Measurements from ENCODE around the gene HSF4. TPM values are rescaled to one million over a fixed set of nuclear protein-coding genes. Genes with fewer than 3 reads are reported as not detected.

Gene HSF4
- total RNA-seq, 4 donors from 2014 or later: 17.3 to 44.3 (median 35.1) TPM

- TF ChIP-seq, protein P1, sequence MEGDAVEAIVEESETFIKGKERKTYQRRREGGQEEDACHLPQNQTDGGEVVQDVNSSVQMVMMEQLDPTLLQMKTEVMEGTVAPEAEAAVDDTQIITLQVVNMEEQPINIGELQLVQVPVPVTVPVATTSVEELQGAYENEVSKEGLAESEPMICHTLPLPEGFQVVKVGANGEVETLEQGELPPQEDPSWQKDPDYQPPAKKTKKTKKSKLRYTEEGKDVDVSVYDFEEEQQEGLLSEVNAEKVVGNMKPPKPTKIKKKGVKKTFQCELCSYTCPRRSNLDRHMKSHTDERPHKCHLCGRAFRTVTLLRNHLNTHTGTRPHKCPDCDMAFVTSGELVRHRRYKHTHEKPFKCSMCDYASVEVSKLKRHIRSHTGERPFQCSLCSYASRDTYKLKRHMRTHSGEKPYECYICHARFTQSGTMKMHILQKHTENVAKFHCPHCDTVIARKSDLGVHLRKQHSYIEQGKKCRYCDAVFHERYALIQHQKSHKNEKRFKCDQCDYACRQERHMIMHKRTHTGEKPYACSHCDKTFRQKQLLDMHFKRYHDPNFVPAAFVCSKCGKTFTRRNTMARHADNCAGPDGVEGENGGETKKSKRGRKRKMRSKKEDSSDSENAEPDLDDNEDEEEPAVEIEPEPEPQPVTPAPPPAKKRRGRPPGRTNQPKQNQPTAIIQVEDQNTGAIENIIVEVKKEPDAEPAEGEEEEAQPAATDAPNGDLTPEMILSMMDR (IDR thresholded peaks at IDR 0.05; ENCODE audit: low read depth): no peak
These were observed 13.5 kb downstream of the HSF4 start for GRCh38 chr16:67177743-67178699.

- TF ChIP-seq, protein P1 (IDR thresholded peaks at IDR 0.05; ENCODE audit: low read depth): no peak
These were observed 15.0 kb downstream of the HSF4 start for GRCh38 chr16:67179421-67180080.

GRCh38 chr16:67180166-67180565 lies 15.6 kb downstream of the HSF4 start:
- TF ChIP-seq, protein P1 (IDR thresholded peaks at IDR 0.05; ENCODE audit: low read depth): no peak

DNA sequence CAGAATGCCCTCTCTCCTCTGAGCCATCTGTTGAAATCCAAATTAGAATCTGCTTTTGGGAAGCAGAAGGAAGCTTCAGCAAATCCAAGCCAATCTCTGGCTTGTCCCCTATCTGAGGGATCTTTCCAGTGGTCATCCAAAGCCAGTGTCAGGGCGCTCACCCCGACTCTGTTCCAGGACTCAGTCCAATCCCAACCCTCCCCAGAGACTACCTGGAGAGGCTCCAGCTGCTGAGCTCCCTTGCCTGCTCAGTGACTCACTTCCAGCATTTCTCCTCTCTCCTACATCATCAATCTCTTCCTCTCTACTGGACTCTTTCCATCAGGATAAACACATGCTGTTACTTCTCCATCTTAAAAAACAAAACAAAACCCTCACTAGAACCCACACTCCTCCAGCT lies 16.8 kb downstream of the HSF4 start:
- TF ChIP-seq, protein P1 (IDR thresholded peaks at IDR 0.05; ENCODE audit: low read depth): no peak

GRCh38 chr16:67182288-67182687 lies 17.7 kb downstream of the HSF4 start:
- TF ChIP-seq, protein P1 (IDR thresholded peaks at IDR 0.05; ENCODE audit: low read depth): no peak

DNA sequence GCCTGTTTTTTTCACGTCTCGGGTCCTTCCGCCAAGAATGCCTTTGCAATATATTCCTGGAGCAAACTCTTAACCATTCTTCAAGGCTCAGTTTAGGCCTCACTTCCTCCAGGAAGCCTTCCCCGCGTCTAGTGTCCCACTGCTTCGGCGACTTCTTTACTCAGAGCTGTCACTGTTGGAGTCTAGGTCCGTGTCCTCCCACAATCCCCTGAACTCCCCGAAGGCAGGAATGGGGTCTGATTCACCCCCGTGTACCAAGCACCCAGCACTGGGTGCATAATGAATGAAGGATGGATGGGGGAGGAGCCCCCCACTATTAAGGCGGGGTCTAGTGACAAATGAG lies 18.7 kb downstream of the HSF4 start:
- TF ChIP-seq, protein P1 (IDR thresholded peaks at IDR 0.05; ENCODE audit: low read depth): no peak
